ENCODE data around the gene CST4.

- TF ChIP-seq CTCF (IDR thresholded peaks at IDR 0.05; ENCODE audit: low read depth, low read length, poor library complexity, severe bottlenecking) (no peak), EZH2phosphoT487 (IDR thresholded peaks at IDR 0.05; ENCODE audit: borderline replicate concordance, low read length) (no peak)
Observed at GRCh38 chr20:23664954-23665353, 23.9 kb downstream of the CST4 start.
